RPMI8226 (cell line): ENCODE measurements around the gene METTL2B.
"Not testable (repeated sequence)": the region's sequence is repeated elsewhere in the genome, so short reads cannot be mapped to it uniquely, and the experiment has no call there.

Source experiments
- DNase-seq: peaks from one replicate; pipeline ENCODE4 v3.0.0-alpha.2; 2015

The METTL2B gene

DNA sequence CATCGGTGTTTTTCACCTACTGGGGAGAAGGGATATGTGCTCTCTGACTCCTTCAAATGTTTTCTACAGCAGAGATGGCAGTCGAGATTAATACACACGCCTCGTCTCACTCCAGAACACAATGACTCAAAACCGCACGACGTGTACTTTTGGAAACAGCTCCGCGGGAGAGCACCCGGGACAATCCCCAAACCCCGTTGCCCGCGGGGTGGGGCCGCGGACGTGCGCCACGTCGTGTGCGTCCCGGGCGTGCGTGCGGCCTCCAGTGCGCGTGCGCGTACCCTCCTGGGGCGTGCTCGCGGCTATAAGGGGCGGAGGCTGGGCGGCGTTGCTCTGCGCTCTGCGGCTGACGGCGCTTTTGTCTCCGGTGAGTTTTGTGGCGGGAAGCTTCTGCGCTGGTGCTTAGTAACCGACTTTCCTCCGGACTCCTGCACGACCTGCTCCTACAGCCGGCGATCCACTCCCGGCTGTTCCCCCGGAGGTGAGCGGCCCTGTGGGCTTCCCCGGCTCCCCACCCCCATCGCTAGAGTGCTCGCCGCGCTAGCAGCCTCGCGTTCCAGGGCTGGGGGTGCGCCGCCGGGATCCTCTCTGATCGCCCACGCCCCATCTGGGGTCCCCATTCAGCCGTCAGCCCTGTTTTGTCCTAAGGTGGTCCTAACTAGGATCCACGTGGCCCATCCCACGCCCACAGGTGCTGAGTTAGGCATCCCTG is 20.8 kb upstream of the METTL2B start, which contains the start of gene HILPDA:
HILPDA (plus strand) TSS at position 336 of the 712 bp plus-strand sequence. CDS start 1,391 bp downstream, outside the sequence.
- peak; percentile 97 for DNase-seq

GRCh38 chr7:128456255-128456725 is 20.3 kb upstream of the METTL2B start:
- peak; percentile 25 for DNase-seq

- DNase-seq: not testable (repeated sequence)
Measured at GRCh38 chr7:128457385-128457784, 19.2 kb upstream of the METTL2B start.

DNA sequence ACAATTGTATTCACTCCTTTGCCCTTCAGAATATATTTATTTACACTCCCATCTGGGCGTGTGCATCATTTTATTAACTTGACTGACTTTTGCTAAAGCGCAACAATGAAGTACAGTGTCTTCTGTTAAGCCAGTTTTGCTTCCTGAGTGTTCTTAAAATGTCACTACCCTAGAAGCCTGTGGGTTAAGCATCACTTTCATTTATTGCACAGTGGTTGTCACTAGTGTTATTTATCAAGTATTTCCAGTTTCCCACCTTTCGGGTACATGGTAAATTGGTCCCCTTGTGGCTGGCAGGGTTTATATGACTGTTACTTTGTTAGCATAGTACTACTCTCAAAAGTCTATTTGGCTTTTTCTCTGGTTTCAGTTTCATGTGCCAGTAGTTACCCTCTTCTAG is 17.6 kb upstream of the METTL2B start:
- no peak for DNase-seq

DNA sequence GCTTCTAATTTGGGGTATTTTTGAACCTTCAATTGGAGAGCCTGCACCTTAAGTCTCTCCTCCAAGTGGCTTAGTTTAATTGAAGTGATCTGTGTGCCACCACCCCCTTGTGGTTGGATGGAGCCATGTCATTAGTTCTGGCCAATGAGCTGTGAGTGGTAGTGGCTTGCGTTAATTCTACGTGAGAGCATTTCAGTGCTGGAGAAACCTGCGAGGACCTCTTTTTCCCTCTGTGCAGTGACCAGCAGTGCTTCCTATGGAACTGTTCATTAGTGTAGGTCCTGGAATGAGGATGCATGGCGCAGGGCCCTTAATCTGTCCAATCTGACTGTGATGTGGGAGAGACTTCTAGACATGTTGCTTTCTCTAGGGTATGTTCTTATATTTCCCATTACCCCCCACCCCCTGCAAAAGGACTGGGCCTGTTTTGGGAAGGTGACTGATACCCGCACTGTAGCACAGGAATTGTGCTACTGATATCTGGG is 17.1 kb upstream of the METTL2B start:
- peak; percentile 69 for DNase-seq

- no peak for DNase-seq
Measured at GRCh38 chr7:128462460-128462859, 14.1 kb upstream of the METTL2B start.

DNA sequence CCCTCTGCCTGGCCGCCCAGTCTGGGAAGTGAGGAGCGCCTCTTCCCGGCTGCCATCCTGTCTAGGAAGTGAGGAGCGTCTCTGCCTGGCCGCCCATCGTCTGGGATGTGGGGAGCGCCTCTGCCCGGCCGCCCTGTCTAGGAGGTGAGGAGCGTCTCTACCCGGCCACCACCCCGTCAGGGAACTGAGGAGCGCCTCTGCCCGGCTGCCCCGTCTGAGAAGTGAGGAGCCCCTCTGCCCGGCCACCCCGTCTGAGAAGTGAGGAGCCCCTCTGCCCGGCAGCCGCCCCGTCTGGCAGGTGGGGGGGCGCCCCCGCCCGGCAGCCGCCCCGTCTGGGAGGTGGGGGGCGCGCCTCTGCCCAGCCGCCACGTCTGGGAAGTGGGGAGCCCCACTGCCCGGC is 13.2 kb upstream of the METTL2B start:
- not testable (repeated sequence) for DNase-seq

DNA sequence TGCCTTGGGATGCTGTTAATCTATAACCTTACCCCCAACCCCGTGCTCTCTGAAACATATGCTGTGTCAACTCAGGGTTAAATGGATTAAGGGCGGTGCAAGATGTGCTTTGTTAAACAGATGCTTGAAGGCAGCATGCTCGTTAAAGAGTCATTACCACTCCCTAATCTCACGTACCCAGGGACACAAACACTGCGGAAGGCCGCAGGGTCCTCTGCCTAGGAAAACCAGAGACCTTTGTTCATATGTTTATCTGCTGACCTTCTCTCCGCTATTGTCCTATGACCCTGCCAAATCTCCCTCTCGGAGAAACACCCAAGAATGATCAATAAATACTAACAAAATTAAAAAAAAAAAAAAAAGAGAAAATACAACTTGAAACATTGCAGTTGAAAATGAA is 12.6 kb upstream of the METTL2B start:
- DNase-seq: not testable (repeated sequence)

GRCh38 chr7:128466871-128467270 is 9.7 kb upstream of the METTL2B start:
- DNase-seq: not testable (repeated sequence)

- not testable (repeated sequence) for DNase-seq
Measured at GRCh38 chr7:128477336-128477690, 765 bp downstream of the METTL2B start.

GRCh38 chr7:128479082-128479481 is 2.5 kb downstream of the METTL2B start:
- not testable (repeated sequence) for DNase-seq

GRCh38 chr7:128488134-128488533 is 11.6 kb downstream of the METTL2B start:
- DNase-seq: not testable (repeated sequence)

GRCh38 chr7:128497405-128497804 is 20.9 kb downstream of the METTL2B start:
- DNase-seq: no peak

GRCh38 chr7:128505416-128505815 is 28.9 kb downstream of the METTL2B start:
- not testable (repeated sequence) for DNase-seq

DNA sequence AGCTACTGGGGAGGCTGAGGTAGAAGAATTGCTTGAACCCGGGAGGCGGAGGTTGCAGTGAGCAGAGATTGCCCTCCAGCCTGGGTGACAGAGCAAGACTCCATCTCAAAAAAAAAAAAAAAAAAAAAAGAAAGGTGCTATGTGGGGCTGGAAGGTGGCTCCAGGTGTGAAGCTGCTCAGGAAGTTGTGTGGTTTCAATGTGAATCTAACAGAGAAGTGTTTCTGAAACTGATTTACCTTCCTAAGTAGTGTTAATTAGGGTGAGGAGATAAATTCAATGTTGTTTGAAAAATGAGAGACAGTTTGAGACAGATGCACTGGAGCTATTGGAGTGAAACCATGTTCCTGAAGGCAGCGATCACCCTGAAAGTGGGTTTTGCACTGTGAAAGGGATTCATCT is 30.3 kb downstream of the METTL2B start:
- DNase-seq: peak; percentile 78

DNA sequence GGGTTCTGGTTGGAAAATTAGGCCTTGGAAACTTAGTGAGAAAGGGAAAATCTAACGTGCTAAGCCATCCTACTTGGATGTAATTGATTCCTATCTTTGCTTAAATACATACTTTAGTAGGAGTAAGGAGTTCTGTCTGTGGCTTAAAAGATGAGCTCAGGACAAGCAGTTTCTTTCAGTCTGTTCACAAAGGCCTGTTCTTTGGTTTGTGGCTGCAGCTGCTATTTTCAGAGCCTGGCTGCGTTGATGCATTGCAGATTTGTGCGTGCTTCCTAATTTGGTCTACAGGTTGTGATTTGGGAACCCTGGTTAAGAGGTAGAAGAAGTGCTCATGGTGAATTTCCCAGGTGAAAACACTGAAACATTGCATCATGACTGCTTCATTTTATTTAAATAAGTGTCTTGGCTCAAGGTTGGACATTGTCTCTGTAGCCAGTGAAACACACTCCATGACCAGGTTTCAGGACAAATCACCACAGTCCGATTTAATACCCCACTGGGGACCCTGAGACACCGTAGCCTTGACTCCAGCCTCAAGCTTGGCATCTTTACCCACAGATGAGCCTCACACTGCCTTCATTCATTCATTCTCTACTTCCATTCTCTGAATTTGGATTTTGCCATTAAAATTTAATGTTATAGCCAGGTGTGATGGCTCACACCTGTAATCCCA is 30.9 kb downstream of the METTL2B start:
- DNase-seq: peak; percentile 62

GRCh38 chr7:128511692-128512091 is 35.1 kb downstream of the METTL2B start:
- DNase-seq: not testable (repeated sequence)

GRCh38 chr7:128515232-128515631 is 38.7 kb downstream of the METTL2B start:
- not testable (repeated sequence) for DNase-seq

- DNase-seq: not testable (repeated sequence)
Measured at GRCh38 chr7:128517023-128517422, 40.5 kb downstream of the METTL2B start.

- DNase-seq: peak; percentile 97
Measured at GRCh38 chr7:128523226-128523931, 46.8 kb downstream of the METTL2B start.

DNA sequence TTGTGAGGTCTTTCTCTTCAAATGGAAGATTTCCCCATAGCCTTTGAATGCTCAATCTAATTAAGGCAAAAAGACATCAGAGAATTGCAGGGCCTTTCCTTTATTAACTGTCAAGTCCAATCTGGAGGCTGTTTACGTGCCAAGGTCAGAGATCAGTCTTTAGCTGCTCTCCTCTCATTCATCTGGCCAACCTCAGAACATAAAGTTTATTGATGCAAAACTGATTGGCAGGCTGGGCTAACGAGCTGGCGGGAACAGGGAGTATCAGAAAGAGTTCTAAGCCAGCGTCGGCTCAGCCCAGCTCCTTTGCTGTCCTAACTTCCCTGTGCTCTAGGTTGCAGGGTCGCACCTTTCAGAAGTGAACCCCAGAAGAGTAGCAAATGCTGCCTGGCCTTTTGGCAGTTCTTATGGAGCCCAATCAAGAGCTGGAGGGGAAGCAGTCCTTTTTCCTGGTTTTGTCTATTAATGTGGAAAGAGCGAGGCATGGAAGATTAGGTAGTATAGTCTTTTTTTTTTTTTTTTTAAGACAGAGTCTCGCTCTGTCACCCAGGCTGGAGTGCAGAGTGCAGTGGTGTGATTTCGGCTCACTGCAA is 47.5 kb downstream of the METTL2B start:
- DNase-seq: not testable (repeated sequence)

DNA sequence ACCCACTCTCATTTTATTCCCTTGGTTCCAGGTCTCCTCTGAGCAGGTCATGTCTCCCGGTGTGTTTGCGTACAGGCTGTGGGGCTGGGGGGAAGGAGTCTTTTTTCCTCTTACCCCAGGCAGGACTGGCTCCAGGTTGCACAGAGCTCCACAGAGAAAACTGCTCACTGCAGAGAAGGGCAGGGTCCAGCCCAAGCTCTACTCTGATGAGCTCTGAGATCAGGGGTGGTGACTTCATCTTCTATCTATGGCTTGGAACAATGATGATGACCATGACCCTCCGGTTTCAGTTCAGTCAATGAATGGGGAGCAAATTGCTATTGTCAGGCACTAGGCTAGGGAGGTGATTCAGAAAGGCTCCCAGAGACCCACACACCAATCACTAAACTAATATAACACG is 49.0 kb downstream of the METTL2B start:
- not testable (repeated sequence) for DNase-seq

DNA sequence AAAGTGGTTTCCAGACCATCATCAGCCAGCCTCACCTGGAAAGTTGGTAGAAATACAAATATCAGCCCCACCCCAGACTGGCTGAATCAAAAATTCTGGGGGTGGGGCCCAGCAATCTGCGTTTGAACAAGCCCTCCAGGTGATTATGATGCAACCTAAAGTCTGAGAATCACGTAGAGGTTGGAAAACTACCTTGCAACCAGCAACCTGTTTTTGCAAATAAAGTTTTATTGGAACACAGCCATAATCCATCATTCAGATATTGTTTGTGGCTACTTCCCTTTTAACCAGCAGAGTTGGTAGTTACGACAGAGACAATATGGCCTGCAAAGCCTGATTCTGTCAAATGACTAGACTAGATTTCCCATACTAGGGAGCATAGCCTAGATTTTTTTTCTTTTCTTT is 49.5 kb downstream of the METTL2B start:
- DNase-seq: not testable (repeated sequence)
